Mucosa of gallbladder (tissue), 1 donor: Measurements from ENCODE around the gene EEIG1. TPM values are rescaled to one million over a fixed set of nuclear protein-coding genes. Genes with fewer than 3 reads are reported as not detected.

Experiments
- DNase-seq: peaks from one replicate; pipeline ENCODE4 v3.0.0-alpha.2; 2020; ENCODE audit warnings: low spot score
- total RNA-seq: library from RNA; stranded (reverse); gene quantifications from one replicate; pipeline ENCODE4 v1.2.1, GENCODE V29; 2021
- donor health status: DM: no; HTN: no; CAD: no.

Gene EEIG1
- total RNA-seq, 1 donor from 2014 or later, result 220 TPM

GRCh38 chr9:127974769-127975261 lies 6.0 kb downstream of the EEIG1 start:
- no peak for DNase-seq

- no peak for DNase-seq
Observed at GRCh38 chr9:127974001-127974768, 6.6 kb downstream of the EEIG1 start.

- peak; percentile 51 for DNase-seq
Observed at GRCh38 chr9:127973169-127974000, 7.4 kb downstream of the EEIG1 start.

- no peak for DNase-seq
Observed at GRCh38 chr9:127972236-127972871, 8.4 kb downstream of the EEIG1 start.

- no peak for DNase-seq
Observed at GRCh38 chr9:127971357-127972235, 9.2 kb downstream of the EEIG1 start.

GRCh38 chr9:127970401-127971313 lies 10.1 kb downstream of the EEIG1 start:
- DNase-seq, result no peak

- no peak for DNase-seq
Observed at GRCh38 chr9:127968700-127969383, 11.9 kb downstream of the EEIG1 start.

GRCh38 chr9:127968042-127968441 lies 12.7 kb downstream of the EEIG1 start:
- no peak for DNase-seq

- no peak for DNase-seq
Observed at GRCh38 chr9:127967151-127967809, 13.5 kb downstream of the EEIG1 start.

- DNase-seq, result no peak
Observed at GRCh38 chr9:127966416-127967150, 14.2 kb downstream of the EEIG1 start.

- DNase-seq, result no peak
Observed at GRCh38 chr9:127965953-127966352, 14.8 kb downstream of the EEIG1 start.

- DNase-seq, result no peak
Observed at GRCh38 chr9:127963359-127964064, 17.3 kb downstream of the EEIG1 start.

GRCh38 chr9:127963041-127963358 lies 17.8 kb downstream of the EEIG1 start:
- DNase-seq, result no peak

- no peak for DNase-seq
Observed at GRCh38 chr9:127962278-127962677, 18.5 kb downstream of the EEIG1 start.

- DNase-seq, result no peak
Observed at GRCh38 chr9:127961613-127962155, 19.1 kb downstream of the EEIG1 start.

- no peak for DNase-seq
Observed at GRCh38 chr9:127961155-127961490, 19.7 kb downstream of the EEIG1 start.

GRCh38 chr9:127960410-127961154 lies 20.2 kb downstream of the EEIG1 start:
- no peak for DNase-seq
